GM12872 (cell line): ENCODE measurements around the gene AP1G2.
A peak's percentile ranks its signal among the peaks of the same experiment; 100 is the strongest.

Experiments used
- TF ChIP-seq, protein P1 (sequence below): IDR thresholded peaks from 3 replicates; pipeline ENCODE4 v1.5.1; 2011; ENCODE audit warnings: low read depth, mild to moderate bottlenecking, low read length, moderate library complexity; ENCODE audit not compliant: insufficient read depth

Gene AP1G2

GRCh38 chr14:23559926-23560520 lies 7.6 kb downstream of the AP1G2 start:
- TF ChIP-seq, protein P1, sequence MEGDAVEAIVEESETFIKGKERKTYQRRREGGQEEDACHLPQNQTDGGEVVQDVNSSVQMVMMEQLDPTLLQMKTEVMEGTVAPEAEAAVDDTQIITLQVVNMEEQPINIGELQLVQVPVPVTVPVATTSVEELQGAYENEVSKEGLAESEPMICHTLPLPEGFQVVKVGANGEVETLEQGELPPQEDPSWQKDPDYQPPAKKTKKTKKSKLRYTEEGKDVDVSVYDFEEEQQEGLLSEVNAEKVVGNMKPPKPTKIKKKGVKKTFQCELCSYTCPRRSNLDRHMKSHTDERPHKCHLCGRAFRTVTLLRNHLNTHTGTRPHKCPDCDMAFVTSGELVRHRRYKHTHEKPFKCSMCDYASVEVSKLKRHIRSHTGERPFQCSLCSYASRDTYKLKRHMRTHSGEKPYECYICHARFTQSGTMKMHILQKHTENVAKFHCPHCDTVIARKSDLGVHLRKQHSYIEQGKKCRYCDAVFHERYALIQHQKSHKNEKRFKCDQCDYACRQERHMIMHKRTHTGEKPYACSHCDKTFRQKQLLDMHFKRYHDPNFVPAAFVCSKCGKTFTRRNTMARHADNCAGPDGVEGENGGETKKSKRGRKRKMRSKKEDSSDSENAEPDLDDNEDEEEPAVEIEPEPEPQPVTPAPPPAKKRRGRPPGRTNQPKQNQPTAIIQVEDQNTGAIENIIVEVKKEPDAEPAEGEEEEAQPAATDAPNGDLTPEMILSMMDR, result no peak

GRCh38 chr14:23559010-23559925 lies 8.3 kb downstream of the AP1G2 start:
- TF ChIP-seq, protein P1, result peak; percentile 94

- TF ChIP-seq, protein P1, result no peak
Observed at GRCh38 chr14:23558346-23559009, 9.1 kb downstream of the AP1G2 start.

DNA sequence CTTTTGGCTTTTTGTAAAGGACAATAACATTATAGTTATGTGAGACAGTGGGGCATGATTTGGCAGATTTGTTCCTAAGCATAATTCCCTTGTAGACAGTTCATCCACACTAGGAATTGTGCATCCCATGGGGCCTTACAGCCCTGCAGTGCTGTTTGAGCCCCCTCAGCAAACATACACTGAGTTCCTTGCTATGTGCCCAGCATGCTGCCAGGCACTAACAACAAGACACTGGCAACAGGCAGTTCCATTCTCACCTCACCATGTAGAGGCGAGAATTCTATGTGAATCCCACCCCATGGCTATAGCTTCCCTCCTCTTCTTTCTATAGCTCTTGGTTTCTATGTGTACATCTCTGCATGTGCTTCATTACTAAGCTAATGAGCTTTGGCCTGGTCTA lies 9.6 kb downstream of the AP1G2 start:
- TF ChIP-seq, protein P1, result no peak

- TF ChIP-seq, protein P1, result no peak
Observed at GRCh38 chr14:23557521-23557920, 10.1 kb downstream of the AP1G2 start.

DNA sequence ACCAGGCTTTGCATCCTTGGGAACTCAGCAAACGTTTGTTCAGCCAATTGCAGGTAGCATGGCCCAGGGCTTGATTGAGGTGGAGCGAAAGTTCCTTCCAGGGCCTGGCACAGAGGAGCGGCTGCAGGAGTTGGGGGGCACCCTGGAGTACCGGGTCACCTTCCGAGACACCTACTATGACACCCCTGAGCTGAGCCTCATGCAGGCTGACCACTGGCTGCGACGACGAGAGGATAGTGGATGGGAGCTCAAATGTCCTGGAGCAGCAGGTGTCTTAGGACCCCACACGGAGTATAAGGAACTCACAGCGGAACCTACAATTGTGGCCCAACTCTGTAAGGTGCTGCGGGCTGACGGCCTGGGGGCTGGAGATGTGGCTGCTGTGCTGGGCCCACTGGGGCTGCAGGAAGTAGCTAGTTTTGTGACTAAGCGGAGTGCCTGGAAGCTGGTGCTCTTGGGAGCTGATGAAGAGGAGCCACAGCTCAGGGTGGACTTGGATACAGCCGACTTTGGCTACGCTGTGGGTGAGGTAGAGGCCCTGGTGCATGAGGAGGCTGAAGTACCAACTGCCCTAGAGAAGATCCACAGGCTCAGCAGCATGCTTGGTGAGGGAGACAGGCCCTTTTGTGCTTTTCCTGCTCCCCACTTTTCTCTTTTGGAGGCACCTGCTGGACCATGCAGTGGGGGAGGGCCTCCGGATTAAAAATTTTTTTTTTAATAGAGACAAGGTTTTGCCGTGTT lies 10.7 kb downstream of the AP1G2 start:
- TF ChIP-seq, protein P1, result no peak
